GM18511 (cell line): ENCODE measurements around the gene IL31RA.
"Not testable (repeated sequence)": the region's sequence is repeated elsewhere in the genome, so short reads cannot be mapped to it uniquely, and the experiment has no call there.

ENCODE experiments used
- ATAC-seq: cut with Tn5 transposase; IDR thresholded peaks from one replicate; pipeline ENCODE4 v1.9.1; 2021; ENCODE audit warnings: mild to moderate bottlenecking, moderate library complexity; ENCODE audit not compliant: unreplicated experiment

Gene IL31RA

GRCh38 chr5:55923865-55924500, 72.8 kb downstream of the IL31RA start:
- no peak for ATAC-seq

DNA sequence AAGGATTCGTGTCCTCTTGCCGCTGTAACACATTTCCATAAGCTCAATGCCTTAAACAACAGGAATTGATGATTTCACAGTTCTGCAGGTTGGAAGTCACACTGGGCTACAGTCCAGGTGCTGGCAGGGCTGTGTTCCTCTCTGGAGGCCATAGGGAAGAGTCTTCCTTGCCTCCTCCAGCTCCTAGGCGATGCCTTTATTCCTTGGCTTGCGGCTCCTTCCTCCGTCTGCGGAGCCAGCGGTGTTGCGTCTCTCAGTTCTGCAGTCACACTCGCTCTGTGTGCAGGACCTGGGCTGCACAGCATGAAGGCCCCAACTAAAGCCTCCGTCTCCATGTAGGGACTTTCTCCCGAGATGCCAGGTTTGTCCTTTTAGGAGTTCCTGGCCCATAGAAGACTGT, 73.6 kb downstream of the IL31RA start:
- no peak for ATAC-seq

- no peak for ATAC-seq
Observed at GRCh38 chr5:55925181-55925580, 74.0 kb downstream of the IL31RA start.

- no peak for ATAC-seq
Observed at GRCh38 chr5:55925712-55926111, 74.6 kb downstream of the IL31RA start.

GRCh38 chr5:55926476-55926875, 75.3 kb downstream of the IL31RA start:
- ATAC-seq = no peak

- no peak for ATAC-seq
Observed at GRCh38 chr5:55927861-55928655, 76.9 kb downstream of the IL31RA start.

GRCh38 chr5:55929020-55929799, 78.1 kb downstream of the IL31RA start:
- no peak for ATAC-seq

- no peak for ATAC-seq
Observed at GRCh38 chr5:55932700-55933099, 81.5 kb downstream of the IL31RA start.

DNA sequence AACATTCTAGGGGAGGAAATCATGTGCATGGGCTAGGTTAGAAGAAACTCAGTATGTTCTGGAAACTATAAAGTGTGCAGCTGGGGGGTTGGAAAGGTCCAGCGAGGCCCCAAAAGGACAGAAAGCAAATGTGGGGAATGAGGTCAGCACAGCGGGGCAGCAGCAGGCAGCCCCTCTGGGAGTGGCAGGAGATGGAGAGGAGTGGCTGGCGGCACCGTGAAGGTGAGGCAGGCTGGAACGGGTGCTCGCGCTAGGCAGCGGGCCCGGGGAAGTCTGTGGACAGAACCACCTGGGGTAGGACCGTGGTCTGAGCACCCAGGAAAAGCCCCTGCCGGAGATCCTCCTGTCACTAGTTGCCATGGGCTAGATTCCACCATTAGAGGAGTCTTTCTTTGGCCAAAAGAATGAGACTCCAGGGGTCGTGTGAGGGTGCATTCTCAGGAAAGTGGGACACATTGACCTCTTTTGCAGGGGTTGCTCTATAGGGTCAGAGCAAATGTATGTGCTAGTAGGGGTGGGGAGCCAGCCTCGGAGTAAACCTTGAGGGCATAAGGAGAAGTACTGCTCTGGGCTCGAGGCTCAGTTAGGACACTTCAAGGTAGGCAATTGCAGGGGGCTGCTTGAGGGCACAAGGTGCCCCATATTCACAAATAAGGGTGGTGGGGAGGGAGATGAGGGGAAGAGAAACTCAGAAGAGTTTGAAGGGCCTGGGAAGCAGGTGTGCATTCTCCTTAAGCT, 82.4 kb downstream of the IL31RA start:
- ATAC-seq = no peak

GRCh38 chr5:55934115-55934613, 83.0 kb downstream of the IL31RA start:
- ATAC-seq = no peak

DNA sequence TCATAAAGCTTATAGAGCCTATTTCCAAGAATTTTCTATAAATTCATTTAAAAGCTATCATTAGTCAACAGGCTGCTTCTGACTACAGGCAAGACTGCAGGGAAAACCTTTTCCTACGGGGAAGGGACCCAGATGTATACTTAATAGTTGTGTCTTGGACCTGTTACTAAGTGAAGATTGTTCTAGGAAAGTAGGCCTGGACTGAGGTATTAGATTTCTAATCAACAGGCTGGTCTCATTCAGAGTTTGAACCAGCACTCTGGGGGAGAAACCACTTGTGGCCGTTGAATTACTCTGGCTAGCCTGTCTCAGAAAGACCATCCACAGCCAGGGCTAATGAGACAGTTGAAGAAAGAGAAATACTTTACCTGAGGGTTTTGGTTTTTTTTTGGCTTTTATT, 83.6 kb downstream of the IL31RA start:
- ATAC-seq = no peak

- ATAC-seq = no peak
Observed at GRCh38 chr5:55935371-55935770, 84.2 kb downstream of the IL31RA start.

GRCh38 chr5:55936100-55936693, 85.0 kb downstream of the IL31RA start:
- no peak for ATAC-seq

GRCh38 chr5:55937598-55937997, 86.4 kb downstream of the IL31RA start:
- not testable (repeated sequence) for ATAC-seq

DNA sequence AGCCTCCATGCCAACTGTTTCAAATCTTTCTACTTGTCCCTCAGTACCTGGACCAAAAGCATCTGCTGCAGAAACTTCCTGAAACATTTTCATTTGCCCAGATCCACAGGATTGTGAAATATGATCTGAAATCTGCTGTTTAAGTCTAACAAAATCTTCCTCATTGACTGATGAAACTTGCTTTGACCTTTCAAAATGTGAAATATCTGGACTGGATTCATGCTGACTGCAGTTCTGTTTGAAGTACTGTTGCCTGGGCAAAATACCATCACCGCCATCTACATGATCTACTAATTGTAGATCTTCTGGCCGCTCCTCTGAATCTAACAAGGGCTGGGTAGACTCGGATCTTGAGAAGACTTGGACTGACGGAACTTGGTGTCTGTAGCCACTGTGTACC, 90.0 kb downstream of the IL31RA start:
- not testable (repeated sequence) for ATAC-seq

GRCh38 chr5:55959208-55959607, 108.1 kb downstream of the IL31RA start:
- no peak for ATAC-seq

DNA sequence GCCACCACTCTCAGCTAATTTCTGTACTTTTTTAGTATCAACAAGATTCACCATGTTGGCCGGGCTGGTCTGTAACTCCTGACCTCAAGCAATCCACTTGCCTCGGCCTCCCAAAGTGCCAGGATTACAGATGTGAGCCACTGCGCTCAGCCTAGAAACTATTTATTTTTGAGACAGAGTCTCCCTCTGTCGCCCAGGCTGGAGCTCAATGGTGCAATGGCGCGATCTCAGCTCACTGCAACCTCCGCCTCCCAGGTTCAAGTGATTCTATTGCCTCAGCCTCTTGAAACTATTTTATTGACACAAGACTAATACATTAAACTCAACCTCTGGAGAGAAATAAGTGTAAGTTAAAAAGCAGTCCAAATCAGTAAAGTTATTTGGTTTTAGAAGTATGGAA, 109.6 kb downstream of the IL31RA start:
- no peak for ATAC-seq

GRCh38 chr5:55965525-55965924, 114.4 kb downstream of the IL31RA start:
- ATAC-seq = no peak

GRCh38 chr5:55966284-55966683, 115.1 kb downstream of the IL31RA start:
- ATAC-seq = no peak

DNA sequence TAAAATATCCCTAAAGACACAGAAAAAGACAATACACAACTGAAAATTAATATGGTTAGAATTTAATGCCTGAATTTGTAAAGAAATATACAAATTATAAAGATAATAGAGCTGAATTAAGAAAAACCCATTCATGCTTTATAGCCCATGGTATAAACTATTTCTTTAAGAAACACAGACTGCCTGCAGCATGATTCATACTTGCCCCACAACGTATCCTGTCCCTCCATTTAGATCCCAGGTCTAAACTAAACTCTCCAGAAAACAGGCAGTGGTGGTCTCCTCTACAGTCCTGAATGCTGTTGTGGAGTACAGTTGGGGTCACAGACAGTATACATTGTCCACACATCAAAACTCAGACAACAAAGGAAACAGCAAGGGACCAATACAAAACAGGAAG, 118.8 kb downstream of the IL31RA start:
- ATAC-seq = no peak
